ENCODE data around the gene BEST3.

- TF ChIP-seq POLR2AphosphoS5 (IDR thresholded peaks at IDR 0.05; ENCODE audit: insufficient read depth, low read depth, low read length), result no peak
- TF ChIP-seq CTCF (IDR thresholded peaks at IDR 0.05; ENCODE audit: extremely low read depth in 1 of 2, insufficient read depth in 1 of 2, low read depth in 1 of 2, low read length in 2 of 2), result no peak
- no peak for TF ChIP-seq POLR2A (IDR thresholded peaks at IDR 0.05; ENCODE audit: low read depth, low read length)
- no peak for TF ChIP-seq EZH2 (IDR thresholded peaks at IDR 0.05; ENCODE audit: borderline replicate concordance, low read depth, low read length, severe bottlenecking)
- TF ChIP-seq MAX (IDR thresholded peaks at IDR 0.05; ENCODE audit: insufficient read depth, insufficient read length), result no peak
- TF ChIP-seq MYC (IDR thresholded peaks at IDR 0.05; ENCODE audit: low read depth, low read length), result no peak
- no peak for TF ChIP-seq JUN (IDR thresholded peaks at IDR 0.05; ENCODE audit: borderline replicate concordance, insufficient read depth, insufficient read length, low read depth)
- TF ChIP-seq GATA2 (IDR thresholded peaks at IDR 0.05; ENCODE audit: insufficient read depth, insufficient read length, low read depth, low read length), result no peak
- TF ChIP-seq FOS (IDR thresholded peaks at IDR 0.05; ENCODE audit: borderline replicate concordance, insufficient read depth, low read length), result no peak
Observed at GRCh38 chr12:69684466-69684865, 14.6 kb downstream of the BEST3 start.
